HCT116 (cell line): ENCODE data around the gene GALNT17. TPM values are rescaled to one million over a fixed set of nuclear protein-coding genes. Genes with fewer than 3 reads are reported as not detected.

Source experiments
- ATAC-seq: fragments of 200-7000 bp; cut with Tn5 transposase; 2 replicates; pipeline ENCODE4 v1.9.1; 2020; ENCODE audit warnings: mild to moderate bottlenecking, moderate library complexity
- BruUV-seq: library from RNA; stranded (reverse); fragments of 400-500 nt; replicated peaks from 2 replicates; lab custom pipeline; 2021; lab: Mats Ljungman, UMichigan
- CTCF ChIA-PET: fragments of 300-600 bp; sonication (Branson Sonifier 250); formaldehyde crosslinking; loops from one replicate; lab custom pipeline; 2021; ENCODE audit warnings: antibody characterized with exemption; lab: Charles Lee
- POLR2A ChIA-PET: fragments of 300-600, 350-600 bp; sonication (Branson Sonifier 250); formaldehyde crosslinking; loops from one replicate; lab custom pipeline; 2021; ENCODE audit warnings: antibody characterized with exemption; lab: Charles Lee
- RAD21 ChIA-PET, 2 experiments: fragments of 300-600 bp; sonication (Branson Sonifier 250); formaldehyde crosslinking; loops; one replicate each; lab custom pipeline; 2023; ENCODE audit warnings: low total read pairs in 2 of 2; ENCODE audit not compliant: uncharacterized antibody in 2 of 2, unreplicated experiment in 2 of 2, low non-redundant PET in 1 of 2; lab: Charles Lee
- DNase-seq: peaks from one replicate; pipeline ENCODE4 v3.0.0-alpha.2; 2010; ENCODE audit warnings: low read depth, low spot score
- H2AFZ ChIP-seq: fragments of 200-600 bp; shearing (Covaris generic), sonication (generic); 2 replicates; pipeline ENCODE4 v1.6.1; 2017; ENCODE audit warnings: low read depth, mixed run types, mixed read lengths, antibody characterized with exemption, low read length; ENCODE audit not compliant: poor library complexity, severe bottlenecking
- H3K27ac ChIP-seq: 2 replicates; pipeline ENCODE4 v1.5.1; 2012; ENCODE audit warnings: low read depth, low read length
- H3K27me3 ChIP-seq: fragments of 200-600 bp; sonication (generic); 2 replicates; pipeline ENCODE4 v1.6.1; 2016; ENCODE audit warnings: mixed run types, low read length, mixed read lengths; ENCODE audit not compliant: insufficient read depth
- H3K36me3 ChIP-seq, 2 experiments: fragments of 200-500 bp in 1 of 2; fragments of 200-600 bp in 1 of 2; sonication (Bioruptor generic) in 1 of 2; sonication (generic) in 1 of 2; 2 replicates each; pipeline versions ENCODE4 v1.5.1 to v1.6.1; 2014 to 2016; ENCODE audit warnings: low read length in 2 of 2, inconsistent platforms in 1 of 2, mixed read lengths in 1 of 2, mixed run types in 1 of 2; ENCODE audit not compliant: insufficient read depth in 2 of 2, control insufficient read depth in 1 of 2
- H3K4me1 ChIP-seq, 2 experiments: fragments of 200-600 bp in 1 of 2; sonication (generic) in 1 of 2; 2 replicates each; pipeline versions ENCODE4 v1.5.1 to v1.6.1; 2012 to 2017; ENCODE audit warnings: low read length in 2 of 2, inconsistent platforms in 1 of 2, mild to moderate bottlenecking in 1 of 2, mixed read lengths in 1 of 2, mixed run types in 1 of 2, moderate library complexity in 1 of 2; ENCODE audit not compliant: insufficient read depth in 2 of 2, control insufficient read depth in 1 of 2
- H3K4me2 ChIP-seq: fragments of 200-600 bp; sonication (generic); 2 replicates; pipeline ENCODE4 v1.6.1; 2017; ENCODE audit warnings: mixed run types, low read length, mixed read lengths
- H3K4me3 ChIP-seq, 2 experiments: fragments of 200-600 bp in 1 of 2; sonication (generic) in 1 of 2; replicated peaks in 1 of 2; 2 replicates each; pipeline ENCODE4 v1.5.1; 2011 to 2016; ENCODE audit warnings: low read length in 2 of 2, control low read depth in 1 of 2, low read depth in 1 of 2, mild to moderate bottlenecking in 1 of 2, mixed read lengths in 1 of 2, mixed run types in 1 of 2
- H3K79me2 ChIP-seq: fragments of 200-600 bp; sonication (generic); 2 replicates; pipeline ENCODE4 v1.6.1; 2017; ENCODE audit warnings: mild to moderate bottlenecking, mixed run types, low read length, moderate library complexity, mixed read lengths; ENCODE audit not compliant: insufficient read depth
- H3K9ac ChIP-seq: fragments of 200-600 bp; sonication (generic); 2 replicates; pipeline ENCODE4 v1.6.1; 2016; ENCODE audit warnings: low read length, mixed read lengths
- H3K9me2 ChIP-seq: fragments of 200-600 bp; sonication (generic), shearing (Covaris generic); 2 replicates; pipeline ENCODE4 v1.6.1; 2017; ENCODE audit warnings: mixed run types, mild to moderate bottlenecking, moderate library complexity; ENCODE audit not compliant: insufficient read depth
- H3K9me3 ChIP-seq, 2 experiments: fragments of 200-500 bp in 1 of 2; fragments of 200-600 bp in 1 of 2; sonication (Bioruptor generic) in 1 of 2; sonication (generic) in 1 of 2; 2 replicates each; pipeline ENCODE4 v1.6.1; 2014 to 2017; ENCODE audit warnings: low read length in 2 of 2, mixed read lengths in 2 of 2, inconsistent platforms in 1 of 2, low read depth in 1 of 2, mild to moderate bottlenecking in 1 of 2, mixed run types in 1 of 2, moderate library complexity in 1 of 2; ENCODE audit not compliant: control insufficient read depth in 1 of 2, insufficient read depth in 1 of 2
- H4K20me1 ChIP-seq: fragments of 200-600 bp; sonication (generic), shearing (Covaris generic); 2 replicates; pipeline ENCODE4 v1.6.1; 2017; ENCODE audit warnings: mixed run types, mild to moderate bottlenecking, moderate library complexity; ENCODE audit not compliant: insufficient read depth
- CBX3 ChIP-seq: IDR thresholded peaks from 2 replicates; pipeline ENCODE4 v1.6.1; 2012; ENCODE audit warnings: low read depth
- CEBPB ChIP-seq: IDR thresholded peaks from 2 replicates; pipeline ENCODE4 v1.6.1; 2012; ENCODE audit warnings: low read depth
- CTCF ChIP-seq, 3 experiments: fragments of 200-600 bp in 1 of 3; sonication (generic) in 1 of 3; IDR thresholded peaks in 2 of 3; conservative IDR thresholded peaks in 1 of 3; 2 replicates each; pipeline ENCODE4 v1.5.1; 2012 to 2017; ENCODE audit warnings: low read depth in 2 of 3, low read length in 2 of 3, antibody characterized with exemption in 1 of 3, borderline replicate concordance in 1 of 3, control low read depth in 1 of 3, mild to moderate bottlenecking in 1 of 3, mixed read lengths in 1 of 3, mixed run types in 1 of 3, moderate library complexity in 1 of 3; ENCODE audit not compliant: insufficient read depth in 1 of 3
- EGR1 ChIP-seq: IDR thresholded peaks from 2 replicates; pipeline ENCODE4 v1.6.1; 2012; ENCODE audit warnings: low read depth
- ELF1 ChIP-seq: IDR thresholded peaks from 2 replicates; pipeline ENCODE4 v1.6.1; 2012; ENCODE audit warnings: low read depth, borderline replicate concordance
- EZH2 ChIP-seq: fragments of 200-600 bp; sonication (generic); IDR thresholded peaks from 2 replicates; pipeline ENCODE4 v1.6.1; 2017; ENCODE audit warnings: antibody characterized with exemption, mixed run types
- EZH2phosphoT487 ChIP-seq: fragments of 200-600 bp; IDR thresholded peaks from 2 replicates; pipeline ENCODE4 v1.6.1; 2018; ENCODE audit warnings: antibody characterized with exemption, borderline replicate concordance
- FOSL1 ChIP-seq: IDR thresholded peaks from 2 replicates; pipeline ENCODE4 v1.6.1; 2012; ENCODE audit warnings: low read depth
- MAX ChIP-seq: IDR thresholded peaks from 2 replicates; pipeline ENCODE4 v1.6.1; 2012
- POLR2A ChIP-seq: IDR thresholded peaks from 2 replicates; pipeline ENCODE4 v1.7.0; 2011; ENCODE audit warnings: borderline replicate concordance; ENCODE audit not compliant: insufficient read depth, insufficient read length; ENCODE audit errors: extremely low read depth
- POLR2AphosphoS5 ChIP-seq: IDR thresholded peaks from 2 replicates; pipeline ENCODE4 v1.6.1; 2011; ENCODE audit warnings: mild to moderate bottlenecking, low read depth, low read length, moderate library complexity
- RAD21 ChIP-seq: IDR thresholded peaks from 2 replicates; pipeline ENCODE4 v1.6.1; 2012; ENCODE audit warnings: low read depth, mild to moderate bottlenecking
- REST ChIP-seq: IDR thresholded peaks from 2 replicates; pipeline ENCODE4 v1.6.1; 2012; ENCODE audit warnings: low read depth
- SIN3A ChIP-seq: IDR thresholded peaks from 2 replicates; pipeline ENCODE4 v1.6.1; 2012; ENCODE audit warnings: low read depth
- SP1 ChIP-seq: IDR thresholded peaks from 2 replicates; pipeline ENCODE4 v1.6.1; 2012; ENCODE audit warnings: low read depth
- SRF ChIP-seq: IDR thresholded peaks from 2 replicates; pipeline ENCODE4 v1.6.1; 2012; ENCODE audit warnings: low read depth
- TCF7L2 ChIP-seq: IDR thresholded peaks from 2 replicates; pipeline ENCODE4 v1.7.0; 2011; ENCODE audit warnings: borderline replicate concordance, inconsistent platforms; ENCODE audit not compliant: insufficient read depth, insufficient read length; ENCODE audit errors: extremely low read depth
- YY1 ChIP-seq: IDR thresholded peaks from 2 replicates; pipeline ENCODE4 v1.6.1; 2011; ENCODE audit warnings: low read length, low read depth, moderate library complexity, mild to moderate bottlenecking; ENCODE audit not compliant: insufficient replicate concordance; ENCODE audit errors: extremely low read depth
- ZBTB33 ChIP-seq: IDR thresholded peaks from 2 replicates; pipeline ENCODE4 v1.6.1; 2011; ENCODE audit warnings: mild to moderate bottlenecking, low read length, moderate library complexity; ENCODE audit not compliant: insufficient replicate concordance; ENCODE audit errors: extremely low read depth
- intact Hi-C: fragments of 100-400 bp; cut with micrococcal nuclease; formaldehyde crosslinking; loops from 2 replicates; pipeline ENCODE4 v1.10.0; 2022
- total RNA-seq: library from RNA; stranded (reverse); gene quantifications from one replicate; pipeline ENCODE4 v1.2.1, GENCODE V29; 2021; ENCODE audit not compliant: unreplicated experiment

The GALNT17 gene
- total RNA-seq, 1 experiment from 2014 or later = not detected

GRCh38 chr7:71193099-71193810, 61.3 kb downstream of the GALNT17 start:
- ATAC-seq (no peak), DNase-seq (no peak)
- Histone ChIP-seq H3K9me3 (peaks cover 0 to 7% of the 10 kb centered on the region in 2 experiments; a peak in 2 of 4 replicates), H3K36me3 (no peaks in the 10 kb centered on the region), H3K79me2 (no peaks in the 10 kb centered on the region), H3K27ac (no peak overlapping the region), H3K4me1 (no peaks in the 10 kb centered on the region), H3K9me2 (no peaks in the 10 kb centered on the region), H3K27me3 (no peaks in the 10 kb centered on the region), H3K4me3 (no peak overlapping the region), H2AFZ (no peak overlapping the region), H3K4me2 (no peak overlapping the region), H4K20me1 (no peaks in the 10 kb centered on the region), H3K9ac (no peak overlapping the region)
- BruUV-seq = no TSS peak
- RAD21 ChIA-PET = no interaction called here
- intact Hi-C loops = no loop called here
- CTCF ChIA-PET = no interaction called here
- TF ChIP-seq YY1 (no peak), ZBTB33 (no peak), TCF7L2 (no peak), SIN3A (no peak), EGR1 (no peak), CTCF (IDR thresholded peaks at IDR 0.05 in 2 of 3, conservative IDR thresholded peaks at IDR 0.05 in 1 of 3; ENCODE audit: borderline replicate concordance in 1 of 3, insufficient read depth in 1 of 3, low read depth in 2 of 3, low read length in 2 of 3) (no peak), CEBPB (no peak), FOSL1 (no peak), SRF (no peak), REST (no peak), POLR2AphosphoS5 (no peak), ELF1 (no peak), MAX (no peak), SP1 (no peak), EZH2 (no peak), EZH2phosphoT487 (no peak), CBX3 (no peak), POLR2A (no peak), RAD21 (no peak)
- POLR2A ChIA-PET = no interaction called here
